Bronchial epithelial cell (primary cell): ENCODE measurements around the gene ESPL1. TPM values are rescaled to one million over a fixed set of nuclear protein-coding genes. Genes with fewer than 3 reads are reported as not detected.

Experiments
- DNase-seq: peaks from one replicate; pipeline ENCODE4 v3.0.0-alpha.2; 2010; ENCODE audit warnings: low read depth
- FAIRE-seq: peaks from 2 replicates; lab custom pipeline; 2011; peaks lifted over from hg19 to GRCh38; lab: Jason Lieb, UNC
- H3K27me3 ChIP-seq: 2 replicates; pipeline ENCODE4 v1.5.1; 2011; ENCODE audit warnings: low read length; ENCODE audit not compliant: control insufficient read depth, insufficient read depth
- H3K36me3 ChIP-seq: 2 replicates; pipeline ENCODE4 v1.5.1; 2011; ENCODE audit warnings: low read length; ENCODE audit not compliant: control insufficient read depth, insufficient read depth
- H3K4me3 ChIP-seq: 2 replicates; pipeline ENCODE4 v1.5.1; 2011; ENCODE audit warnings: mild to moderate bottlenecking, low read depth, low read length, control low read depth
- CTCF ChIP-seq: IDR thresholded peaks from 2 replicates; pipeline ENCODE4 v1.5.1; 2011; ENCODE audit warnings: mild to moderate bottlenecking, moderate library complexity, low read length, control low read depth, inconsistent platforms; ENCODE audit not compliant: insufficient read depth, severe bottlenecking
- total RNA-seq: library from RNA; depleted of rRNA; stranded (reverse); fragments of >200 nt; gene quantifications from 2 replicates; pipeline ENCODE4 v1.2.1, GENCODE V29; 2014

The ESPL1 gene
- total RNA-seq, 1 donor from 2014 or later = 0.26 TPM

GRCh38 chr12:53227836-53228235 is 40.3 kb upstream of the ESPL1 start:
- Histone ChIP-seq H3K36me3 (peaks cover 24% of the 10 kb centered on the region), H3K4me3 (no peak overlapping the region), H3K27me3 (no peaks in the 10 kb centered on the region)
- FAIRE-seq (no peak), DNase-seq (no peak)
- TF ChIP-seq CTCF = no peak

DNA sequence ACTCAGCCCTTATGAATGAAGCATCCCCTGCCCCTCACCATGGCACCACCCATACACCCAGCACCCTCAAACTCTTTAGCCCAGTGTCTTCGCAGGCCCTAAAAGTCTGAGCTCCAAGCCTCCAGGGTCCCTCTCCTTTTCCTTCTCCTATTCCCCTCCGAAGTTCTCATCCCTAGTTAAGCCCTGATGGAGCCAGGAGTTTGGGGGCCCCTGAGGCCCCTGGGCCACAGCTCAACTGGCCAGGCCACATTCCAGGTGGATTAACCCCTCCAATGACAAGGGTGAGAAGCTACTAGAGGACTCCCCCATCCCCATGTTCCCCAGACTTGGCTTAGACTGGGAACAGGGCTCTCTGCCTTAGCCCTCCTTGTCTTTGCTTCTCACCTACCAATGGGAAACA is 38.6 kb upstream of the ESPL1 start:
- TF ChIP-seq CTCF = no peak
- no peaks in the 10 kb centered on the region for H3K27me3 ChIP-seq
- peak overlapping the region; percentile 93 for H3K4me3 ChIP-seq
- peaks cover 22% of the 10 kb centered on the region for H3K36me3 ChIP-seq
- DNase-seq (no peak), FAIRE-seq (no peak)

DNA sequence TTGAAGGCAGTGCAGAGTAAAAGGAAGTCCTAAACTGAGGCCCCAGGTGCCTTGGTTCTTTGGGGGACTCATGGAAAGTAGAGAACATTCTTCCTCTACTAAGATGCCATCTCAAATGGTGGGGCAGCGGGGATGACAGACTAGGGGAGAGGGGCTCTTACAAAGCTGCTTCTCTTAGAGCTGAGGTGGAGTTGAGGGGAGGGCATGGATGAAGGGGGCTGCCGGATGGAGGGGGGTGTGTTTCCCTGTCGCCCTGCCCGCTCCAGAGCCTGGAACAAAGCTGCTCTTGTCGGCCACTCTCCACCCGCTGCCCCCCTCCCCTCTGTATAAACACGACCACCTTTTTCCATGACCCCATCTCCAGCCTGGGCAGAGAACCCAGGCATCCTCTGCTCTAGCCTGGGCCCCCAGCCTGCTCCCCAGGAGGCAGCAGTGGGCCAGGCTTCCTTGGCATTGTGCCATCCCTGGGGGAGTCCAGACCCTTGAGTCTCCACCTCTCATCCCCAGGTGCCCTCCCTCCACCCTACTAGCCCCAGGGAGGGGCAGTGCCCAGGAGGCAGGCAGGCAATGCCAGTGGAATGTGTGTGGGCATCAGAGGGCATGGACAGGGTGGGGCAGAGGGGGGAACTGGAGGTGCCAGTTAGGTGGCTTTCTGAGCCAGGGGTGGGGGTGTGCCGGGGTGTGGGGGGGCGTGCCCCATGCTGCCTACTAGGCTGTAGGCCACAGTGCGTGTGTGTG is 37.8 kb upstream of the ESPL1 start:
- DNase-seq (peak; percentile 73), FAIRE-seq (no peak)
- no peaks in the 10 kb centered on the region for H3K27me3 ChIP-seq
- peaks cover 18% of the 10 kb centered on the region for H3K36me3 ChIP-seq
- H3K4me3 ChIP-seq = peak overlapping the region; percentile 93
- TF ChIP-seq CTCF = no peak

DNA sequence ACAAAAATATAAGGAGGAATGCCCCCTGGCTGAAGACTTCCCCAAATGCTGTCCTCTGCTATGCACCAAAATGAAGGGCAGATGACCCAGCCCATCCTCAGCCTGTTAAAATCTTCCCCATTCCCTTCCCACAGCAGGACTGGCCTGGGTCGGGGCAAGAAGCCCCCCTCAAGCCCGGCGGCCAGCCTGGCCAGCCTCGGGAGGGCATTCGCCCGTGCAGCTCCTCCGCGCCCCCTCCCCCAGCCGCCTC is 36.5 kb upstream of the ESPL1 start:
- H3K36me3 ChIP-seq = peaks cover 17% of the 10 kb centered on the region
- FAIRE-seq (no peak), DNase-seq (no peak)
- H3K27me3 ChIP-seq = no peaks in the 10 kb centered on the region
- no peak for TF ChIP-seq CTCF
- H3K4me3 ChIP-seq = peak overlapping the region; percentile 93

- H3K4me3 ChIP-seq = peak within 1 kb of the TSS; percentile 93
- H3K36me3 ChIP-seq = peaks cover 14% of the 10 kb centered on the region
- peak; percentile 68 for DNase-seq
- no peaks in the 10 kb centered on the region for H3K27me3 ChIP-seq
- no peak for TF ChIP-seq CTCF
- FAIRE-seq = no peak
Measured at GRCh38 chr12:53231921-53232645, 36.0 kb upstream of the ESPL1 start, which contains the start of gene RARG. Gene RARG, minus strand, starts transcription at chr12:53232209. Its CDS starts 4,664 bp downstream, at chr12:53227545.
